Stimulated activated naive B cell treated with anti-CD40 and anti-IgM and Interleukin-4, amounts not matched to agents 10 μg/mL and 1 μg/mL and 100 μg/mL, for 72 hours (primary cell): ENCODE data around the gene ARHGAP45.

ENCODE experiments used
- ATAC-seq, 2 donors: fragments of 150-1000 bp; cut with Tn5 transposase; replicated peaks; 2 replicates each; pipeline ENCODE4 v1.10.0; 2021; ENCODE audit warnings: moderate library complexity in 1 of 2
- DNase-seq: peaks from one replicate; pipeline ENCODE4 v3.0.0; 2021
- H3K27ac Mint-ChIP-seq: one replicate; pipeline ENCODE4 v1.8.0; 2022; ENCODE audit warnings: mild to moderate bottlenecking, mixed read lengths
- H3K27me3 Mint-ChIP-seq, 2 donors: one replicate each; pipeline ENCODE4 v1.8.0; 2022; ENCODE audit warnings: mixed read lengths in 2 of 2
- H3K36me3 Mint-ChIP-seq, 2 donors: one replicate each; pipeline ENCODE4 v1.8.0; 2022; ENCODE audit warnings: mixed read lengths in 2 of 2, mild to moderate bottlenecking in 1 of 2
- H3K4me1 Mint-ChIP-seq, 2 donors: one replicate each; pipeline ENCODE4 v1.8.0; 2022; ENCODE audit warnings: mixed read lengths in 2 of 2, mild to moderate bottlenecking in 1 of 2
- H3K4me3 Mint-ChIP-seq, 2 donors: one replicate each; pipeline ENCODE4 v1.8.0; 2022; ENCODE audit warnings: mild to moderate bottlenecking in 2 of 2, mixed read lengths in 2 of 2, moderate library complexity in 1 of 2
- H3K9me3 Mint-ChIP-seq, 2 donors: one replicate each; pipeline ENCODE4 v1.8.0; 2022; ENCODE audit warnings: mixed read lengths in 2 of 2, mild to moderate bottlenecking in 1 of 2

Gene ARHGAP45

GRCh38 chr19:1132552-1133383 lies 65.8 kb downstream of the ARHGAP45 start:
- H3K36me3 Mint-ChIP-seq = peaks cover 13 to 15% of the 10 kb centered on the region in 2 donors
- DNase-seq = peak; percentile 24
- H3K4me3 Mint-ChIP-seq = peak overlapping the region; percentile 87 to 90
- no peaks in the 10 kb centered on the region for H3K27me3 Mint-ChIP-seq
- peaks cover 24 to 53% of the 10 kb centered on the region in 2 donors for H3K4me1 Mint-ChIP-seq
- ATAC-seq = peak in 1 of 2 donors; percentile 22
- no peaks in the 10 kb centered on the region for H3K9me3 Mint-ChIP-seq
- peak overlapping the region; percentile 90 for H3K27ac Mint-ChIP-seq

- Mint-ChIP-seq H3K27ac (peak overlapping the region; percentile 81), H3K27me3 (no peaks in the 10 kb centered on the region), H3K4me3 (peak overlapping the region; percentile 71 to 72), H3K36me3 (peaks cover 12 to 15% of the 10 kb centered on the region in 2 donors), H3K9me3 (no peaks in the 10 kb centered on the region), H3K4me1 (peaks cover 24 to 53% of the 10 kb centered on the region in 2 donors)
- peak in 1 of 2 donors; percentile 28 for ATAC-seq
- DNase-seq = peak; percentile 46
Measured at GRCh38 chr19:1133471-1133929, 66.5 kb downstream of the ARHGAP45 start.

- no peak overlapping the region for H3K4me3 Mint-ChIP-seq
- H3K9me3 Mint-ChIP-seq = no peaks in the 10 kb centered on the region
- H3K36me3 Mint-ChIP-seq = peaks cover 21% of the 10 kb centered on the region in 2 donors
- peaks cover 24 to 52% of the 10 kb centered on the region in 2 donors for H3K4me1 Mint-ChIP-seq
- DNase-seq (no peak), ATAC-seq (no peak)
- H3K27me3 Mint-ChIP-seq = no peaks in the 10 kb centered on the region
- H3K27ac Mint-ChIP-seq = no peak overlapping the region
Measured at GRCh38 chr19:1134431-1134830, 67.5 kb downstream of the ARHGAP45 start.

DNA sequence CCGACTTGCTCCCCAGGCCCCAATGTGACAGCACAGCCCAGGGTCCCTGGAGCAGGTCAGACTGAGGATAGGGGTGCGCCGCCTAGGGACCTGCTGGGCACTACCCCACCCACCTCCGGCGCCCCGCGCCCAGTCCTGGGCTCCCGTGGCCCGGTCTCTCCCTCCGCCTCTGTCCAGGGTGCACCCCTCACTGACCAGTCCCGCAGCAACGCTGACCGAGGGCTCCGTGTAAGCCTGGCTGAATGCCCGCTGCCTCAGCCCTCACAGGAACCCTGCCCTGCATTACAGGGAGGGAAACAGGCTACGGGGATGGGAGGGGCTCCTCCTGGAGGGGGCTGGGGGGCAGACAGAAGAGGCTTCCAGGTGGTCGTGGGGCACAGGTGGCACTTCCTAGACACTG lies 68.5 kb downstream of the ARHGAP45 start:
- H3K4me1 Mint-ChIP-seq = peaks cover 23 to 42% of the 10 kb centered on the region in 2 donors
- H3K27me3 Mint-ChIP-seq = no peaks in the 10 kb centered on the region
- no peak for ATAC-seq
- peaks cover 1 to 4% of the 10 kb centered on the region in 2 donors for H3K9me3 Mint-ChIP-seq
- peak overlapping the region; percentile 62 for H3K27ac Mint-ChIP-seq
- DNase-seq = no peak
- peaks cover 27 to 30% of the 10 kb centered on the region in 2 donors for H3K36me3 Mint-ChIP-seq
- H3K4me3 Mint-ChIP-seq = no peak overlapping the region

- Mint-ChIP-seq H3K27ac (no peak overlapping the region), H3K36me3 (peaks cover 30 to 34% of the 10 kb centered on the region in 2 donors)
- ATAC-seq = no peak
Measured at GRCh38 chr19:1136201-1136600, 69.2 kb downstream of the ARHGAP45 start.

More at GRCh38 chr19:1136201-1136600, 69.2 kb downstream of the ARHGAP45 start:
- Mint-ChIP-seq H3K4me3 (no peak overlapping the region), H3K4me1 (peaks cover 17 to 34% of the 10 kb centered on the region in 2 donors), H3K9me3 (peaks cover 1 to 4% of the 10 kb centered on the region in 2 donors), H3K27me3 (no peaks in the 10 kb centered on the region)
- no peak for DNase-seq
